B cell (primary cell): ENCODE data around the gene PRDX1. TPM values are rescaled to one million over a fixed set of nuclear protein-coding genes. Genes with fewer than 3 reads are reported as not detected.

ENCODE experiments used
- ATAC-seq: fragments of 200-7000 bp; cut with Tn5 transposase; one replicate; pipeline ENCODE4 v1.10.0; 2021; ENCODE audit warnings: low read depth, mild to moderate bottlenecking, moderate number of reproducible peaks, moderate library complexity
- CTCF ChIA-PET: fragments of 350-600 bp; sonication (Branson Sonifier 250); formaldehyde crosslinking; loops from one replicate; lab custom pipeline; 2021; ENCODE audit warnings: antibody characterized with exemption, inconsistent platforms; lab: Charles Lee
- POLR2A ChIA-PET: fragments of 350-600 bp; sonication (Branson Sonifier 250); formaldehyde crosslinking; loops from one replicate; lab custom pipeline; 2021; ENCODE audit warnings: antibody characterized with exemption; lab: Charles Lee
- DNase-seq: peaks from one replicate; pipeline ENCODE4 v3.0.0; 2013
- H2AFZ ChIP-seq: 2 replicates; pipeline ENCODE4 v1.6.1; 2012; ENCODE audit warnings: mild to moderate bottlenecking, low read depth, low read length; ENCODE audit not compliant: insufficient read depth, poor library complexity, severe bottlenecking
- H3K27ac ChIP-seq, 2 donors: 1 replicate in 1 of 2; 2 replicates in 1 of 2; pipeline ENCODE4 v1.5.1; 2012 to 2013; ENCODE audit warnings: low read length in 2 of 2, mild to moderate bottlenecking in 2 of 2, moderate library complexity in 1 of 2
- H3K27me3 ChIP-seq, 4 experiments: fragments of 200-600 bp in 1 of 4; sonication (generic) in 1 of 4; replicated peaks in 1 of 4; 1 replicate in 2 of 4; 2 replicates in 2 of 4; pipeline versions ENCODE4 v1.6.1 to v1.7.0; 2013 to 2016; ENCODE audit warnings: low read length in 3 of 4, mild to moderate bottlenecking in 2 of 4, mixed read lengths in 1 of 4, moderate library complexity in 1 of 4; ENCODE audit not compliant: insufficient read depth in 4 of 4, control insufficient read depth in 3 of 4; ENCODE audit errors: control extremely low read depth in 1 of 4
- H3K36me3 ChIP-seq, 2 experiments: replicated peaks in 1 of 2; 1 replicate in 1 of 2; 2 replicates in 1 of 2; pipeline versions ENCODE4 v1.6.1 to v1.7.1; 2013; ENCODE audit warnings: low read length in 1 of 2; ENCODE audit not compliant: insufficient read depth in 2 of 2, control insufficient read depth in 1 of 2; ENCODE audit errors: control extremely low read depth in 1 of 2, extremely low read depth in 1 of 2
- H3K4me1 ChIP-seq, 2 donors: fragments of 200-600 bp in 1 of 2; sonication (generic) in 1 of 2; 1 replicate in 1 of 2; 2 replicates in 1 of 2; pipeline versions ENCODE4 v1.5.1 to v1.6.1; 2013 to 2017; ENCODE audit warnings: low read length in 2 of 2; ENCODE audit not compliant: control insufficient read depth in 2 of 2, insufficient read depth in 2 of 2
- H3K4me2 ChIP-seq: replicated peaks from 2 replicates; pipeline ENCODE3; 2012; ENCODE audit warnings: mild to moderate bottlenecking, low read depth, low read length; ENCODE audit not compliant: poor library complexity, severe bottlenecking
- H3K4me3 ChIP-seq, 5 experiments: fragments of 200-600 bp in 1 of 5; sonication (generic) in 1 of 5; 1 replicate in 3 of 5; 2 replicates in 2 of 5; pipeline versions ENCODE4 v1.5.1 to v1.7.0; 2011 to 2016; ENCODE audit warnings: low read length in 4 of 5, mild to moderate bottlenecking in 4 of 5, low read depth in 2 of 5, control low read depth in 1 of 5, moderate library complexity in 1 of 5; ENCODE audit not compliant: insufficient read depth in 1 of 5; ENCODE audit errors: control extremely low read depth in 1 of 5, extremely low read depth in 1 of 5
- H3K79me2 ChIP-seq: fragments of 200-600 bp; sonication (generic); one replicate; pipeline ENCODE4 v1.6.0; 2016; ENCODE audit warnings: low read length; ENCODE audit not compliant: control insufficient read depth, insufficient read depth
- H3K9ac ChIP-seq: fragments of 200-600 bp; sonication (generic); 2 replicates; pipeline ENCODE4 v1.6.1; 2017; ENCODE audit warnings: mild to moderate bottlenecking, low read length, moderate library complexity
- H3K9me3 ChIP-seq, 3 donors: one replicate each; pipeline versions ENCODE4 v1.6.1 to v1.7.1; 2013; ENCODE audit warnings: low read length in 2 of 3; ENCODE audit not compliant: control insufficient read depth in 2 of 3, insufficient read depth in 1 of 3; ENCODE audit errors: control extremely low read depth in 1 of 3
- H4K20me1 ChIP-seq: 2 replicates; pipeline ENCODE4 v1.6.0; 2012; ENCODE audit warnings: mild to moderate bottlenecking, low read length; ENCODE audit not compliant: insufficient read depth, control insufficient read depth, poor library complexity, severe bottlenecking
- H3K27ac Mint-ChIP-seq: one replicate; pipeline ENCODE4 v1.8.0; 2021; ENCODE audit warnings: mixed read lengths
- H3K27me3 Mint-ChIP-seq: one replicate; pipeline ENCODE4 v1.8.0; 2021; ENCODE audit warnings: mixed read lengths
- H3K4me1 Mint-ChIP-seq: one replicate; pipeline ENCODE4 v1.8.0; 2021; ENCODE audit warnings: mixed read lengths
- H3K4me3 Mint-ChIP-seq: one replicate; pipeline ENCODE4 v1.8.0; 2021; ENCODE audit warnings: mixed read lengths
- H3K9me3 Mint-ChIP-seq: one replicate; pipeline ENCODE4 v1.8.0; 2022; ENCODE audit warnings: mixed read lengths; ENCODE audit not compliant: insufficient read depth
- CTCF ChIP-seq: fragments of 200-600 bp; IDR thresholded peaks from one replicate; pipeline ENCODE4 v1.8.0; 2022; ENCODE audit warnings: antibody characterized with exemption, mild to moderate bottlenecking
- EZH2 ChIP-seq: IDR thresholded peaks from 2 replicates; pipeline ENCODE4 v1.6.1; 2012; ENCODE audit warnings: borderline replicate concordance, low read depth, mild to moderate bottlenecking, moderate library complexity, low read length; ENCODE audit not compliant: insufficient read depth, poor library complexity, severe bottlenecking
- WGBS: methylation state at CpG from one replicate; pipeline ENCODE4 v1.1.5; 2013; ENCODE audit warnings: missing lambda C conversion rate; ENCODE audit not compliant: insufficient coverage; 5-methylcytosine and 5-hydroxymethylcytosine counted together
- intact Hi-C: fragments of 100-400 bp; cut with micrococcal nuclease; formaldehyde crosslinking; loops from one replicate; pipeline ENCODE4 v1.10.0; 2022
- polyA plus RNA-seq: library from polyadenylated mRNA; depleted of rRNA; stranded (reverse); fragments of >200 nt; gene quantifications from 2 replicates; pipeline ENCODE4 v1.2.3, GENCODE V29; 2012
- total RNA-seq, 2 donors: library from RNA; stranded (reverse); fragments of 120-200 nt in 1 of 2; gene quantifications; 1 replicate in 1 of 2; 2 replicates in 1 of 2; pipeline versions ENCODE4 v1.2.3 to v1.2.4, GENCODE V29; 2013 to 2022

PRDX1 gene
- total and polyA plus RNA-seq, 2 donors (not counting 1 experiment from before 2014, with no cell fraction given) = 56.4 to 104 TPM

GRCh38 chr1:45510036-45510971 is 11.4 kb downstream of the PRDX1 start:
- CTCF ChIA-PET = interaction anchor here (0.7 to 8.7 kb wide), 10 partner anchors 9 to 501 kb away, joined by 3 to 351 read pairs (median 16); partner anchors contain the start of genes AKR1A1, PRDX1 and TESK2
- H2AFZ ChIP-seq = no peak overlapping the region
- H3K4me3 ChIP-seq = no peak overlapping the region
- peaks cover 2% of the 10 kb centered on the region for H3K4me1 Mint-ChIP-seq
- peaks cover 2 to 76% of the 10 kb centered on the region in 2 experiments for H3K36me3 ChIP-seq
- H3K27ac ChIP-seq = no peak overlapping the region
- H3K9me3 ChIP-seq = no peaks in the 10 kb centered on the region
- no peak overlapping the region for H3K9ac ChIP-seq
- no peak overlapping the region for H3K4me2 ChIP-seq
- WGBS = 68% methylated on average over 8 of the region's 9 CpGs
- H3K27ac Mint-ChIP-seq = no peak overlapping the region
- intact Hi-C loops = no loop called here
- no peaks in the 10 kb centered on the region for H3K27me3 ChIP-seq
- H3K27me3 Mint-ChIP-seq = no peaks in the 10 kb centered on the region
- ATAC-seq (no peak), DNase-seq (no peak)
- no peak overlapping the region for H3K4me3 Mint-ChIP-seq
- TF ChIP-seq CTCF (no peak), EZH2 (no peak)
- no peaks in the 10 kb centered on the region for H3K4me1 ChIP-seq
- H4K20me1 ChIP-seq = peaks cover 6% of the 10 kb centered on the region
- H3K79me2 ChIP-seq = peaks cover 4% of the 10 kb centered on the region
- POLR2A ChIA-PET = interaction anchor here (0.6 to 0.7 kb wide), 2 partner anchors 34 to 65 kb away, joined by 3 to 6 read pairs; no protein-coding TSS in a partner anchor
- no peaks in the 10 kb centered on the region for H3K9me3 Mint-ChIP-seq
